Inferior parietal cortex (tissue), 1 donor: ENCODE measurements around the gene CADM1.

Experiments
- DNase-seq: peaks from one replicate; pipeline ENCODE4 v3.0.0-alpha.2; 2016; ENCODE audit errors: extremely low spot score

CADM1 gene

GRCh38 chr11:115247361-115247760 is 256.9 kb downstream of the CADM1 start:
- DNase-seq = no peak

- DNase-seq = no peak
Observed at GRCh38 chr11:115244758-115245157, 259.5 kb downstream of the CADM1 start.

DNA sequence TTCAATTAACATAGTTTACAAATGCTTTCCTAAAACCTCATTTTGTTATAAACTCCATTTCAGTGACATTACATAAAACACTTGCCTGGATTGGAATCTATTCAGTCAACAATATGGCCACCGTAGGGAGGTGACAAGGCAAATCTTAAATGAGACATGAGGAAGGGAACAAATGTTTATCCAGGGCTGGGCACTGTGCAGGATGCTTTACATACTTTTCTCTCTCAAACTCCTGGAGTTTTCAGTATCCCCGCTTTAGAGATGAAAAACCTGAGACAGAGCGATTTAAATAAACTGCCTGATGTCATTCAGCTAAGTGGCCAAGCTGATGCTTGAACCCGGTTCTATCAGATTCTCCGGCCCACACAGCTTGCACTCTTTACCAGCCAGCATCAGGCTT is 259.9 kb downstream of the CADM1 start:
- DNase-seq = no peak

- DNase-seq = no peak
Observed at GRCh38 chr11:115242982-115243381, 261.2 kb downstream of the CADM1 start.

- DNase-seq = no peak
Observed at GRCh38 chr11:115241899-115242298, 262.3 kb downstream of the CADM1 start.

DNA sequence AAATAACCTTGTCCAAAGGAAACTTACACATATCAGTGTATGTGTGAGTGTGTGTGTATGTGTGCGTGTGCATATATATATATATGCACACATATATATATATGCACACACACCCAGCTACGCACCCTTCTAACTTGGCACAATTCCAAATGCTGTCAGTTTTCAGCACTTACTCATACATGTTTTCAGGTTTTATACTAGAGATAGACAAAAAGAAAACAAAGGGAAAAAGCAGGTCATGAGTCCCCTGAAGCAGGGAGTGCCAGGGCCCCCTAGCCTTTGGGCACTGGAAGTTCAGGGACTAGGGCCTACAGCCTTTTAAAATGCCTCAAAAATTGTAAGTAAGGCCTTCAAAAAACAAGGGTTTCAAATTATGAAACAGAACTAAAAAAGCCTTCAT is 265.4 kb downstream of the CADM1 start:
- no peak for DNase-seq

DNA sequence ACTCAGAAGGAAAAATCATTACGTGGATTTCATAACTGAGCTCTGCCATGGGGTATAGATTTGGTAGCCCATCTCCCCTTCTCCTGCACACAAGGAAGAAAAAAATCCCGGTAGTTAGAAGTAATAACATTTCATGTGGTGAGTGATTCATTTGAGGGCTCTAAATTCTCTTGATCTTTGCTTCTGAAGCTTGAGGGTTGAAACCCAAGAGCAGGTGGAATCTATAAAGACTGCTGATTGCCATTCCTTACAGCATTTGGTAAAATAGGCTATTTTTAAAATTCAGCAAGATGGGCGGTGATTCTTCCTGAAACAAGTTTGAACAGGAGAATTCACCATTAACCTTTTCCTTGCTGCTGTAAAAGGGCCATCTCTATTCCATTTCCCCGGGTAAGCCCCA is 266.1 kb downstream of the CADM1 start:
- DNase-seq = no peak

- DNase-seq = no peak
Observed at GRCh38 chr11:115237578-115237977, 266.6 kb downstream of the CADM1 start.

GRCh38 chr11:115234794-115235193 is 269.4 kb downstream of the CADM1 start:
- DNase-seq = no peak

GRCh38 chr11:115226556-115226955 is 277.7 kb downstream of the CADM1 start:
- DNase-seq = no peak

DNA sequence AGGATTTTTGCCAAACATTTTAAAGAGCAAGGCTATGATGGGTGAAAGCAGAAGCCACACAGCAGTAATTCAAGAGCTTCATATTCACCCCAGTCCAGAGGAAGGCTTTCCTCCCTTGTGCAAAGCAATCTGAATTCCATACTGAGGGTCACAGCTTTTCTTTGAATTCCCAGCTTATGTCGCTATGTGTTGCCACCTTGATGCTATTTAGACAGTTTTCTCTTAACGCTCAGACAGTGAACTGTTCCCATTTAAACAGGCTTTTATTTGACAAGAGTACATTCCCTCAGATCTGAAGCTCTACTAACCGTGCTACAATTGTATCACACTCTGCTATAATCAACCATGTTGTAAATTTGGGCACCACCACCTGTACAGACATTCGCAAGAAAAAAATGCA is 279.7 kb downstream of the CADM1 start:
- DNase-seq = peak; percentile 8

GRCh38 chr11:115222863-115223530 is 281.2 kb downstream of the CADM1 start:
- peak; percentile 9 for DNase-seq

- DNase-seq = peak; percentile 32
Observed at GRCh38 chr11:115222218-115222862, 281.9 kb downstream of the CADM1 start.

DNA sequence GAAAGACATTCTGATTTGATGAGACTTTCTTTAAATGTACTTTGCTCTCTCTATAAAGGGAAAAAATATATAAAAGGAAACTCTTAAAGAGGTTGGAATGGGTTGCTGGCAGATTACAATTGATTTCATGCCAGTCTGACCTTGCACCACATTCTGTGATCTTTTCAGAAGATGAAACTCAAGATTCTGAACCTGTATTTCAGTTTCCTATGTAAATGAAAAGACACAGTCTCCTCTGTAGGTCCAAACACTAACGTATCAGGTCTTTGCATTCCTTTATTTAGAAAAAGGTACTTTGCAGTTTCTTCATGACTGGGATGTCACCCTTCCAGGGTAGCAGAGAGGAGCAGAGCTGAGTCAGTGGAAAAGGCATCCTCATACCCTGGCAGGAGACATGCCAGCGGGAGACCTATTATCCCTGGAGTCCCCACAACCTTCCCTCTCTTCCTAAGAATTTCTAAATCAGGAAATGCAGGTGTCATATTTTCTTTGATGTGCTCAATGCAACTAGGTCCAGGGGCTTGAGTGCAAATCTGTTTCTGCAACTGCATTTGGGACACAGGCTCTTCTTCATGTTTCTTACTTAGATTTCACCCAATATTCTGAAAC is 282.6 kb downstream of the CADM1 start:
- DNase-seq = no peak

GRCh38 chr11:115220911-115221310 is 283.3 kb downstream of the CADM1 start:
- DNase-seq = no peak

DNA sequence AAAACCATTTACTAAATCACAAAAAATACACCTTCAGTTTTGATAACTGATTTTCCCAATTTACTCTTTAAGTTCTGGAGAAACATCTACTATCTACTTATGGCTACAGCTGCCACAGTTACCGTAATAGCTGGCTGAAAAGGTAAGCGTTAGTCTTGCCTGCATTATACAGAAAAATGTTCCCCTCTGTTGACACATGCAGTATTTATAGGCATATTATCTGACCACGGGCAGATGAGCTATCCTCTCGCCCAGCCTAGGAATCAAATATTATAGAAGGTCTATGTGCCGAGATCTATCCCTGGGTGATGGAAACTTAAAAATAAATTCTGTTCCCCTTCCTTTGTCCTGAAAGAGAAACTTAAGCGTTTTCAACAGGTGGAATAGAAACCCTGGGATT is 283.8 kb downstream of the CADM1 start:
- no peak for DNase-seq

- DNase-seq = no peak
Observed at GRCh38 chr11:115219376-115219775, 284.8 kb downstream of the CADM1 start.

DNA sequence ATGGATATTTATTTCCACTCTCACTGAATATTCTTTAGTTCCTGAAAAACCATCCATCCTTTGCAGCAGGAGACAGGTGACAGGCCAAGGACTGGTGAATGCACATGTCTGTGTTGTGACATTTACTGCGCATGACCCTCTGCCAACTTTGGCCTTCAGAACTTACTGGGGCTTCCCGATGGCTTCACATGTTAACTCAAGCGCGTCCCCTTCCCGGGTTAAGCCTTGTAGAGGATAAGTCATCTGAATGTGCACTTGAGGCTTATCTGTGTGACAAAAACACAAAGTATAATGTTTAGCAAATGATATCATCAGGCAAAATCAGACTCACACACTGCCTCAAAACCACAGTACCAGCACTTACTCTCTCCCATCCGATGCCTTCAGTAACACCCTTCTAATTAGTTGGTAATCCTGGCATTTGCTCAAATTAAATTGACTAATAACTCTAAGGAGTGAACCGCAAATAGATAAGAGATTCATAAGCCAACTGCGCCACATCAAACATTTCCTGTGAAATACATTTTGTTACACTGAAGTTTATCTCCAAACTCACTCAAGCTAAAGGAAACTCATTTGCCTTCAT is 286.4 kb downstream of the CADM1 start:
- DNase-seq = no peak

DNA sequence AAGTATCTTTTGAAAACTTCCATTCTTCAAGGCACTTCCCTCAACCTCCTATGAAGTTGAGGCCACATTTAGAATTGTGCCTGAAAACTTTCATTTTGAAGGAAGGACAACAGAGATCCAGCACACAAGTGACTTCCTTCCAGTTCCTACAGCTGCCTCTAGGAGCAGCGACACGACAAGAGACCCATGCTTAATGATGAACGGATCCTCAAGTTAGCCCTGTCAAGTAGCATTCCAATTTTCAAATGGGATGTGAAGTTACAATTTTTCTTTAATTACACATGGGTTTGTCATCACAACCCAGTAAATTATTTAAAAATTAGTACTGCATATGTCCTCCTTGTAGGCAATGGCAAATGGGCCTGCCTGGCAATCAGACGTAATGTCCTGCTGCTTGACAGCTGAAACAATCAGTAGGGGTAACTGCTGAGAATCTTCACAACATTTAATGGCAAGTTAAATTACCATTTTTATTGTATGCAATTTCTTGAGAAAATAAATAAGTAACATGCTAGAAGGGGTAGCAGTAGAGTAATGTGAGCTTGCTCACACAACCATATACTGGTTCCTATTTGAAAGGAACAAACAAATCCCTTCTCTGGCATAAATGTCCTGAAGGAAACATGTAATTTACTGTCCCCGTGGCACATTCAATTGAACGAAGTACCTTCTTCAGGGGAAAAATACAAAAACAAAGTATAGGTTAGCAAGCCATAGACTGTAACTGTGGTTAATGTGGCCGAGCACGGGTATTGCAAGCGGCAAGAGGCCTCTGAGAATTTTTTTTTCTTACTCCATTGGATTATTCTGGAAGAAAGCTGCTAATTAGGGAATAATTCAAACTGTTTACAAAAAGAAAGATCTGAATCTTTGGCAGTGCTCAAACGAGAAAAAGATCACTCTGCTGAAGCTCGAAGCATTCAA is 288.3 kb downstream of the CADM1 start:
- no peak for DNase-seq

- no peak for DNase-seq
Observed at GRCh38 chr11:115214644-115215234, 289.5 kb downstream of the CADM1 start.

DNA sequence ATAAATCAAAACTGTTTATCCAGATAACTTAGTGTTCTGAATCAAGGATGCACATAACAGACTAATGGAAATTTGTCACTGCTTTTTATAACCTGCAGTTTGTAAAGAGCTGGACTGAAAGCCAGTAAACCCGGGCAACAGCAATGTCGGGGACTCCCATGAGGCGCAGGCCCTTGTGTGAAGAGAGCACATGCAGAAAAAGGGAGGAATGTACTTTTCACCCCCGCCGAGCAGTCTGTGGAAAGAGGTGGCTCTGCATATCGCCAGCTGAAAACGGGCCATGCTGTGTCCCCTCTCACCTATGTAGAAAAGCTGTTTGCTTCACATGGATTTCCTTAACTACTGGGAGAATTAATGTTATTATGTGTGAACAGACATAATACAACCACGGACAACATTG is 291.2 kb downstream of the CADM1 start:
- no peak for DNase-seq
